C4-2B (cell line): Measurements from ENCODE around the gene TTC21B.

Experiments used
- H3K27ac ChIP-seq: fragments of 450-650 bp; 2 replicates; pipeline ENCODE4 v1.5.1; 2017
- ZFX ChIP-seq: fragments of 450-650 bp; IDR thresholded peaks from 2 replicates; pipeline ENCODE4 v1.6.1; 2017
- TF ChIP-seq, protein P1 (sequence below): fragments of 450-650 bp; conservative IDR thresholded peaks from 2 replicates; pipeline ENCODE4 v1.5.1; 2017; ENCODE audit warnings: mild to moderate bottlenecking

The TTC21B gene

DNA sequence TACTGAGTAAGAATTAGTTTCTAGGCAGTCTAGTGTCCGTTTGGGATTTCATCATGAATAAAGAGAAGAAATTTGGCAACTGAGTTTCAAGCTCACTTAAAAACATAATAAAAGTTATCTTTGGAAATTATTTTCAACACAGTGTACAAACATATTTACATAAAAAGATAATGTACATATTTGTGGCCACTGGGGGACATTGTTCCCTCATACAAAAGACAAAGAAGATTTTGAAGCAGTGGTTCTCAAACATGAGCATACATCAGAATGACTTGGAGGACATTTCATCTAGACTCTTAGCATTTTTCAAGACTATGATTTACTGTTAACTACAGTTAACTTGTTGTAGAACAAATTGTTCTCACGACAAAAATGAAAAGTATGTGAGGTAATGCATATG, 15.7 kb upstream of the TTC21B start:
- no peak overlapping the region for H3K27ac ChIP-seq
- no peak for TF ChIP-seq ZFX
- TF ChIP-seq, protein P1, sequence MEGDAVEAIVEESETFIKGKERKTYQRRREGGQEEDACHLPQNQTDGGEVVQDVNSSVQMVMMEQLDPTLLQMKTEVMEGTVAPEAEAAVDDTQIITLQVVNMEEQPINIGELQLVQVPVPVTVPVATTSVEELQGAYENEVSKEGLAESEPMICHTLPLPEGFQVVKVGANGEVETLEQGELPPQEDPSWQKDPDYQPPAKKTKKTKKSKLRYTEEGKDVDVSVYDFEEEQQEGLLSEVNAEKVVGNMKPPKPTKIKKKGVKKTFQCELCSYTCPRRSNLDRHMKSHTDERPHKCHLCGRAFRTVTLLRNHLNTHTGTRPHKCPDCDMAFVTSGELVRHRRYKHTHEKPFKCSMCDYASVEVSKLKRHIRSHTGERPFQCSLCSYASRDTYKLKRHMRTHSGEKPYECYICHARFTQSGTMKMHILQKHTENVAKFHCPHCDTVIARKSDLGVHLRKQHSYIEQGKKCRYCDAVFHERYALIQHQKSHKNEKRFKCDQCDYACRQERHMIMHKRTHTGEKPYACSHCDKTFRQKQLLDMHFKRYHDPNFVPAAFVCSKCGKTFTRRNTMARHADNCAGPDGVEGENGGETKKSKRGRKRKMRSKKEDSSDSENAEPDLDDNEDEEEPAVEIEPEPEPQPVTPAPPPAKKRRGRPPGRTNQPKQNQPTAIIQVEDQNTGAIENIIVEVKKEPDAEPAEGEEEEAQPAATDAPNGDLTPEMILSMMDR, result peak; percentile 72

DNA sequence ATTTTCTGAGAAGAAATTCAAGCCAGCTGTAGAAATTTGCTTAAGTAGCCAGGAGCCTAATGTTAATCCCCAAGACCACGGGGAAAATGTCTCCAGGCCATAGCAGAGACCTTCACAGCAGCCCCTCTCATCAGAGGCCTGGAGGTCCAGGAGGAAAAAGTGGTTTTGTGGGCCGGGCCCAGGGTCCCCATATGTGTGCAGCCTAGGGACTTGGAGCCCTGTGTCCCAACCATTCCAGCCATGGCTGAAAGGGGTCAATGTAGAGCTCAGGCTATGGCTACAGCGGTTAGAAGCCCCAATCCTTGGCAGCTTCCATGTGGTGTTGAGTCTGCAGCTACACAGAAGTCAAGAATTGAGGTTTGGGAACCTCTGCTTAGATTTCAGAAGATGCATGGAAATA, 14.2 kb upstream of the TTC21B start:
- no peak for TF ChIP-seq ZFX
- H3K27ac ChIP-seq, result no peak overlapping the region; the same call in 1 of the 2 replicates

DNA sequence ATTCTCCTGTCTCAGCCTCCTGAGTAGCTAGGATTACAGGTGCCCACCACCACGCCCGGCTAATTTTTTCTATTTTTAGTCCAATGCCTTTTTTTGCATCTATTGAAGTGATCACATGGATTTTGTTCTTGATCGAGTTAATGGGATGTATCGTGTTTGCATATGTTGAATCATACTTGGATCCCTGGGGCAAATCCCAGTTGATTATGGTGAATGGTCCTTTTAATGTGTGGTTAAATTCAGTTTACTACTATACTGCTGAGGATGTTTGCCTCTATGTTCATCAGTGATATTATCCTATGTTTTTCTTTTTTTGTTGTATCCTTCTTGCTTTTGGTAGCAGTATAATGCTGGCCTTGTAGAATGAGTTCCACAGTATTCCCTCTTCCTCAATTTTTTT, 8.2 kb upstream of the TTC21B start:
- H3K27ac ChIP-seq, result no peak overlapping the region
- no peak for TF ChIP-seq ZFX
- TF ChIP-seq, protein P1, result no peak

DNA sequence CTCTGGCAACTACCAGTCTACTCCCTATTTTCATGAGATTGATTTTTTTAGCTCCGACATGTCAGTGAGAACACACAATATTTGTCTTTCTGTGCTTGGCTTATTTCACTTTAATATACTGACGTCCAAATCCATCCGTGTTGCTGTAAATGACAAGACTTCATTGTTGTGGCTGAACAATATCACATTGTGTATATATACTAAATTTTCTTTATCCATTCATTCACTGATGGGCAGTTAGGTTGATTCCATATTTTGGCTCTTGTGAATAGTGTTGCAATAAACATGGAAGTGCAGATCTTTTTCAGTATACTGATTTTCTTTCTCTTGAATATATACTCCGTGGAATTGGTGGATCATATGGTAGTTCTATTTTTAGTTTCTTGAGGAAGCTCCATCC, 5.8 kb upstream of the TTC21B start:
- H3K27ac ChIP-seq, result no peak overlapping the region
- TF ChIP-seq, protein P1, result no peak
- no peak for TF ChIP-seq ZFX

DNA sequence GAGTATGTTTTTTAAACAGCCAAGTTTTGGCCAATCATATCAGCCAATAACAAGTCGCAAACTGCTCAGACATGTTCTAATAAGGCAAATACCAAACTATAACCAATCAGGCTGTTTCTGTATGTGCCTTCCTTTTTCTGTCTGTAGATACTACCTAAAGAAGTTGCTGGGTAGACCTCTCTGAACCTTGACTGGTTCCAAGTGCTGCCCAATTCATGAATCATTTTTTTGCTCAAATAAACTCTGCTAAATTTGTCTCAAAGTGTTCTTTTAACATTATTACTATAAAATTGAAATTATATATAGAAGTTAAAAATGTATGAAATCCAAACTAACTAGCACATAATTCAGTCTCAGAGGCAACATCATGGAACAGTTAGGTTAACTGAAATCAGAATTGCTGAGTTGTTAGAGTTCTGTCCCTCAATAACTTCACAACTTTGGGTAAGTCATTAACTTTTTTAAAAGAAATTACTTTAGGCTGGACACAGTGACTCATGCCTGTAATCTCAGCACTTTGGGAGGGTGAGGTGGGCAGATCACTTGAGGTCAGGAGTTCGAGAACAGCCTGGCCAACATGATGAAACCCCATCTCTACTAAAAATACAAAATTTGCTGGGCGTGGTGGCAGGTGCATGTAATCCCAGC, 4.9 kb upstream of the TTC21B start:
- H3K27ac ChIP-seq, result no peak overlapping the region
- no peak for TF ChIP-seq ZFX
- TF ChIP-seq, protein P1, result no peak

DNA sequence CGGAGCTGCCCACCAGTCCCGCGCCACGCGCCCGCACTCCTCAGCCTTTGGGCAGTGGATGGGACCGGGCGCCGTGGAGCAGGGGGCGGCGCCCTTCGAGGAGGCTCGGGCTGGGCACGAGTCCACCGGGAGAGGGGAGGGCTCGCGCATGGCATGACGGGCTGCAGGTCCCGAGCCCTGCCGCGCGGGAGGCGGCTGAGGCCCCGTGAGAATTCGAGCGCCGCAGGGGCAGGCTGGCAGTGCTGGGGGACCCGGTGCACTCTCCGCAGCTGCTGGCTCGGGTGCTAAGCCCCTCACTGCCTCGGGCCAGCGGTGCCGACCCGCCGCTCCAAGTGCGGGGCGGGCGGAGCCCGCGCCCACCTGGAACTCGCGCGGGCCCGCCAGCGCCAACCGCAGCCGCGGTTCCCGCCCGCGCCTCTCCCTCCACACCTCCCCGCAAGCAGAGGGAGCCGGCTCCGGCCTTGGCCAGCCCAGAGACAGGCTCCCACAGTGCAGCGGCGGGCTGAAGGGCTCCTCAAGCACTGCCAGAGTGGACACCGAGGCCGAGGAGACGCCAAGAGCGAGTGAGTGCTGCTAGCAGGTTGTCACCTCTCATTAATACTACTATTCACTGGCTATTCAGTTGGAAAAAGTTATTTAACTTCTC, 3.6 kb upstream of the TTC21B start:
- TF ChIP-seq, protein P1, result no peak
- TF ChIP-seq ZFX, result no peak
- H3K27ac ChIP-seq, result no peak overlapping the region

DNA sequence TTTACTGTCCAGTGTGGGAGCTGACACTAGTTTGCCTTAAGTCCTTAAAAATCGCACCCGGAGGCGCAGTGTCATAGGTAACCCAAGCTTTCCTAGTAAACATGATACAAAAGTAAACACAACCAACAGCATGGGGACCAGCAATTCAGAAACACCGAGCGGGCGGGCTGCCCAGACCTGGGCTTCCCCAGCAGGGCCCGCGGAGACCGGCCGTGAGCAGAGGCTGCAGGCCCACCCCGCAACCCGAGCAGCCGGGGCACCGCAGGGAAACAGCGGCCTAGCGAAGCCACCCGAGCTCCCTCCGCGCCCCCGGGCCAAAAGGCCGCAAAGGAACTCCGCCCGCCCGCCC, 296 bp downstream of the TTC21B start:
- TF ChIP-seq, protein P1, result no peak
- peak; percentile 81 for TF ChIP-seq ZFX
- peak overlapping the region; percentile 98 for H3K27ac ChIP-seq

DNA sequence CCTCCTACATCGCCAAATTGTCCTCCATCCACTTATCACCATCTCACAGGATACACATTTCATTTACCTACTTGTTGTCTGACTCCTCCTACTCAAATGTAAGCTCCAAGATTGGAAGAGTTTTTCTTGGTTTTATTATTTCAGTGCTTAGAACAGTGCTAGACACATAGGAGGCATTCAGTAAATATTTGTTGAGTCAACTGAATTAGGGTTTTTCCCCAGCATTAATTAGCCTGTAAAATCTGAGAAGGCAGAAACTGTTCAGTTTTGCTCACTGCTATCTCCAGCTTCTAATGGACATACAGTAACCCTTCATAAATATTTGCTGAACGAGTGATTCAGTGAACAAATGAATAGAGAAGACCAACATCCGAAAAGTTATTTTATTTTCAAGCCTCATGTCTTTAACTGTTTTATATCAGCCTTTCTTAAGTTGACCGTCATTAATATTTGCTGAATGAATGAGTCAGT, 800 bp downstream of the TTC21B start:
- TF ChIP-seq ZFX, result no peak
- TF ChIP-seq, protein P1, result no peak
- peak overlapping the region; percentile 98 for H3K27ac ChIP-seq
